ENCODE results near the gene PRUNE2. TPM values are rescaled to one million over a fixed set of nuclear protein-coding genes. Genes with fewer than 3 reads are reported as not detected.

Gene PRUNE2
- total and polyA plus RNA-seq, 7 experiments from 2014 or later: 0.78 to 1.6 TPM; not detected in 5

GRCh38 chr9:76662476-76663281, 243.2 kb downstream of the PRUNE2 start:
- ATAC-seq: no peak
- CTCF ChIA-PET: no interaction called here
- POLR2A ChIA-PET: no interaction called here
- Histone ChIP-seq H3K4me3 (ENCODE audit: low read length) (no peak overlapping the region), H3K9me3 (ENCODE audit: control insufficient read depth in 2 of 3, low read length in 3 of 3) (no peaks in the 10 kb centered on the region), H3K27ac (ENCODE audit: low read depth, low read length) (no peak overlapping the region), H3K27me3 (ENCODE audit: control insufficient read depth in 2 of 2, insufficient read depth in 2 of 2, low read length in 2 of 2) (no peaks in the 10 kb centered on the region), H3K4me1 (ENCODE audit: control insufficient read depth in 2 of 2, insufficient read depth in 2 of 2, low read length in 2 of 2) (no peaks in the 10 kb centered on the region), H3K36me3 (ENCODE audit: control insufficient read depth in 2 of 3, insufficient read depth in 3 of 3, low read length in 3 of 3) (no peaks in the 10 kb centered on the region)
- H3K9me3 Mint-ChIP-seq: no peaks in the 10 kb centered on the region
- H3K27me3 Mint-ChIP-seq: peaks cover 5 to 21% (median 8%) of the 10 kb centered on the region in 5 donors
- DNase-seq: no peak
- intact Hi-C loops (cut with micrococcal nuclease): no loop called here
- peak overlapping the region in 1 of 9 donors; percentile 52 for H3K27ac Mint-ChIP-seq
- peaks cover 0 to 24% (median 5%) of the 10 kb centered on the region in 7 donors for H3K4me1 Mint-ChIP-seq
- H3K36me3 Mint-ChIP-seq: no peaks in the 10 kb centered on the region
- no peak overlapping the region for H3K4me3 Mint-ChIP-seq

GRCh38 chr9:76658510-76659231, 247.2 kb downstream of the PRUNE2 start:
- H3K4me1 Mint-ChIP-seq: peaks cover 0 to 52% (median 12%) of the 10 kb centered on the region in 7 donors

GRCh38 chr9:76657265-76657664, 248.6 kb downstream of the PRUNE2 start:
- no peaks in the 10 kb centered on the region for H3K27me3 ChIP-seq (ENCODE audit: control insufficient read depth in 2 of 2, insufficient read depth in 2 of 2, low read length in 2 of 2)
- no peak overlapping the region for H3K4me3 ChIP-seq (ENCODE audit: low read length)
- ATAC-seq (no peak), DNase-seq (no peak)
- Mint-ChIP-seq H3K27me3 (peaks cover 0 to 8% (median 0%) of the 10 kb centered on the region in 5 donors), H3K27ac (no peak overlapping the region), H3K4me3 (no peak overlapping the region), H3K9me3 (no peaks in the 10 kb centered on the region), H3K36me3 (peaks cover 0 to 3% (median 0%) of the 10 kb centered on the region in 5 donors), H3K4me1 (peaks cover 0 to 52% (median 14%) of the 10 kb centered on the region in 7 donors)
- intact Hi-C loops (cut with micrococcal nuclease): loop anchor here in 1 of 2 donors (5.0 to 10.0 kb wide), 3 partner anchors 45 to 762 kb away; partner anchors contain the start of genes PCSK5 and VPS13A
- no peaks in the 10 kb centered on the region for H3K36me3 ChIP-seq (ENCODE audit: control insufficient read depth in 2 of 3, insufficient read depth in 3 of 3, low read length in 3 of 3)
- no peak overlapping the region for H3K27ac ChIP-seq (ENCODE audit: low read depth, low read length)
- ChIA-PET CTCF (interaction anchor here (1.4 kb wide), 1 partner anchor 209 kb away, joined by 3 read pairs; no protein-coding TSS in a partner anchor), POLR2A (no interaction called here)
- peaks cover 0 to 13% of the 10 kb centered on the region in 2 donors for H3K4me1 ChIP-seq (ENCODE audit: control insufficient read depth in 2 of 2, insufficient read depth in 2 of 2, low read length in 2 of 2)
- H3K9me3 ChIP-seq (ENCODE audit: control insufficient read depth in 2 of 3, low read length in 3 of 3): no peaks in the 10 kb centered on the region

More at GRCh38 chr9:76658510-76659231, 247.2 kb downstream of the PRUNE2 start:
- DNase-seq (peak in 4 of 9 donors; percentile 21 to 44 (median 25)), ATAC-seq (peak; percentile 86)
- Histone ChIP-seq H3K36me3 (ENCODE audit: control insufficient read depth in 2 of 3, insufficient read depth in 3 of 3, low read length in 3 of 3) (no peaks in the 10 kb centered on the region), H3K27ac (ENCODE audit: low read depth, low read length) (no peak overlapping the region), H3K27me3 (ENCODE audit: control insufficient read depth in 2 of 2, insufficient read depth in 2 of 2, low read length in 2 of 2) (no peaks in the 10 kb centered on the region), H3K9me3 (ENCODE audit: control insufficient read depth in 2 of 3, low read length in 3 of 3) (no peaks in the 10 kb centered on the region), H3K4me3 (ENCODE audit: low read length) (no peak overlapping the region), H3K4me1 (ENCODE audit: control insufficient read depth in 2 of 2, insufficient read depth in 2 of 2, low read length in 2 of 2) (peaks cover 0 to 13% of the 10 kb centered on the region in 2 donors)
- H3K27ac Mint-ChIP-seq: no peak overlapping the region
- no peak overlapping the region for H3K4me3 Mint-ChIP-seq
- no peaks in the 10 kb centered on the region for H3K9me3 Mint-ChIP-seq
- H3K36me3 Mint-ChIP-seq: peaks cover 0 to 3% (median 0%) of the 10 kb centered on the region in 5 donors
- ChIA-PET CTCF (interaction anchor here (0.6 to 1.5 kb wide), 4 partner anchors 9 to 254 kb away, joined by 3 to 4 read pairs (median 3); no protein-coding TSS in a partner anchor), POLR2A (no interaction called here)
- intact Hi-C loops (cut with micrococcal nuclease): loop anchor here (1.0 to 10.0 kb wide), 6 partner anchors 44 to 764 kb away; partner anchors contain the start of genes RFK (in 2 of the 2), PCSK5 (in 1 of the 2) and VPS13A (in 1 of the 2)
- peaks cover 0 to 17% (median 0%) of the 10 kb centered on the region in 5 donors for H3K27me3 Mint-ChIP-seq

GRCh38 chr9:76655971-76656370, 249.9 kb downstream of the PRUNE2 start:
- no peak for ATAC-seq
- H3K27ac Mint-ChIP-seq: peak overlapping the region in 1 of 9 donors; percentile 8
- Histone ChIP-seq H3K27me3 (ENCODE audit: control insufficient read depth in 2 of 2, insufficient read depth in 2 of 2, low read length in 2 of 2) (no peaks in the 10 kb centered on the region), H3K36me3 (ENCODE audit: control insufficient read depth in 2 of 3, insufficient read depth in 3 of 3, low read length in 3 of 3) (no peaks in the 10 kb centered on the region), H3K9me3 (ENCODE audit: control insufficient read depth in 2 of 3, low read length in 3 of 3) (no peaks in the 10 kb centered on the region), H3K27ac (ENCODE audit: low read depth, low read length) (no peak overlapping the region), H3K4me3 (ENCODE audit: low read length) (no peak overlapping the region), H3K4me1 (ENCODE audit: control insufficient read depth in 2 of 2, insufficient read depth in 2 of 2, low read length in 2 of 2) (peaks cover 2 to 13% of the 10 kb centered on the region in 2 donors)
- peaks cover 0 to 6% (median 0%) of the 10 kb centered on the region in 5 donors for H3K36me3 Mint-ChIP-seq
- H3K27me3 Mint-ChIP-seq: peaks cover 0 to 8% (median 0%) of the 10 kb centered on the region in 5 donors
- no peak for DNase-seq
- H3K4me1 Mint-ChIP-seq: peaks cover 11 to 62% (median 24%) of the 10 kb centered on the region in 7 donors
- H3K9me3 Mint-ChIP-seq: no peaks in the 10 kb centered on the region
- intact Hi-C loops (cut with micrococcal nuclease): loop anchor here in 1 of 2 donors (5.0 to 10.0 kb wide), 3 partner anchors 46 to 761 kb away; partner anchors contain the start of genes PCSK5 and VPS13A
- CTCF ChIA-PET: interaction anchor here (0.5 to 1.4 kb wide), 3 partner anchors 208 to 413 kb away, joined by 3 read pairs; no protein-coding TSS in a partner anchor
- H3K4me3 Mint-ChIP-seq: no peak overlapping the region
- POLR2A ChIA-PET: no interaction called here

- H3K27ac ChIP-seq (ENCODE audit: low read depth, low read length): no peak overlapping the region
- Mint-ChIP-seq H3K36me3 (peaks cover 0 to 6% (median 0%) of the 10 kb centered on the region in 5 donors), H3K27me3 (peaks cover 0 to 8% (median 0%) of the 10 kb centered on the region in 5 donors), H3K4me3 (peak overlapping the region in 2 of 10 donors; percentile 0 to 63), H3K27ac (peak overlapping the region in 3 of 9 donors; percentile 9 to 82 (median 16)), H3K4me1 (peaks cover 17 to 68% (median 30%) of the 10 kb centered on the region in 7 donors), H3K9me3 (no peaks in the 10 kb centered on the region)
- H3K4me1 ChIP-seq (ENCODE audit: control insufficient read depth in 2 of 2, insufficient read depth in 2 of 2, low read length in 2 of 2): peaks cover 8 to 13% of the 10 kb centered on the region in 2 donors
- ChIA-PET POLR2A (no interaction called here), CTCF (no interaction called here)
- no peaks in the 10 kb centered on the region for H3K36me3 ChIP-seq (ENCODE audit: control insufficient read depth in 2 of 3, insufficient read depth in 3 of 3, low read length in 3 of 3)
- H3K4me3 ChIP-seq (ENCODE audit: low read length): no peak overlapping the region
- intact Hi-C loops (cut with micrococcal nuclease): loop anchor here in 1 of 2 donors (5.0 to 10.0 kb wide), 3 partner anchors 47 to 760 kb away; partner anchors contain the start of genes PCSK5 and VPS13A
- DNase-seq (no peak), ATAC-seq (peak; percentile 55)
- H3K9me3 ChIP-seq (ENCODE audit: control insufficient read depth in 2 of 3, low read length in 3 of 3): no peaks in the 10 kb centered on the region
- no peaks in the 10 kb centered on the region for H3K27me3 ChIP-seq (ENCODE audit: control insufficient read depth in 2 of 2, insufficient read depth in 2 of 2, low read length in 2 of 2)
Observed at GRCh38 chr9:76655121-76655541, 250.8 kb downstream of the PRUNE2 start.

- H3K4me1 Mint-ChIP-seq: peaks cover 17 to 68% (median 30%) of the 10 kb centered on the region in 7 donors
- peaks cover 8 to 13% of the 10 kb centered on the region in 2 donors for H3K4me1 ChIP-seq (ENCODE audit: control insufficient read depth in 2 of 2, insufficient read depth in 2 of 2, low read length in 2 of 2)
Observed at GRCh38 chr9:76654575-76654974, 251.3 kb downstream of the PRUNE2 start.

More at GRCh38 chr9:76654575-76654974, 251.3 kb downstream of the PRUNE2 start:
- H3K27ac ChIP-seq (ENCODE audit: low read depth, low read length): no peak overlapping the region
- Mint-ChIP-seq H3K36me3 (peaks cover 0 to 6% (median 0%) of the 10 kb centered on the region in 5 donors), H3K27me3 (peaks cover 0 to 8% (median 0%) of the 10 kb centered on the region in 5 donors), H3K4me3 (peak overlapping the region in 1 of 10 donors; percentile 63), H3K27ac (peak overlapping the region in 2 of 9 donors; percentile 9 to 82), H3K9me3 (no peaks in the 10 kb centered on the region)
- DNase-seq (no peak), ATAC-seq (no peak)
- H3K27me3 ChIP-seq (ENCODE audit: control insufficient read depth in 2 of 2, insufficient read depth in 2 of 2, low read length in 2 of 2): no peaks in the 10 kb centered on the region
- no peaks in the 10 kb centered on the region for H3K9me3 ChIP-seq (ENCODE audit: control insufficient read depth in 2 of 3, low read length in 3 of 3)
- no peak overlapping the region for H3K4me3 ChIP-seq (ENCODE audit: low read length)
- H3K36me3 ChIP-seq (ENCODE audit: control insufficient read depth in 2 of 3, insufficient read depth in 3 of 3, low read length in 3 of 3): no peaks in the 10 kb centered on the region
- ChIA-PET POLR2A (interaction anchor here (1.0 kb wide), 1 partner anchor 10 kb away, joined by 3 read pairs; no protein-coding TSS in a partner anchor), CTCF (no interaction called here)
- intact Hi-C loops (cut with micrococcal nuclease): loop anchor here in 1 of 2 donors (5.0 to 10.0 kb wide), 3 partner anchors 77 to 760 kb away; partner anchors contain the start of genes PCSK5 and VPS13A

All from naive thymus-derived CD4-positive, alpha-beta T cell (primary cell).